Stimulated activated CD8-positive, alpha-beta memory T cell treated with anti-CD3 and anti-CD28 coated beads, Interleukin-4, amount 100 ng/mL, for 4 hours (primary cell): ENCODE measurements around the gene RAD51B.

ENCODE experiments used
- DNase-seq, 2 donors: peaks; one replicate each; pipeline ENCODE4 v3.0.0-alpha.2; 2020; ENCODE audit warnings: low read depth in 2 of 2, low spot score in 1 of 2

Gene RAD51B

GRCh38 chr14:68561531-68562007 lies 742.0 kb downstream of the RAD51B start:
- DNase-seq: no peak

GRCh38 chr14:68562911-68563250 lies 743.3 kb downstream of the RAD51B start:
- no peak for DNase-seq

GRCh38 chr14:68563251-68564131 lies 743.9 kb downstream of the RAD51B start:
- no peak for DNase-seq

GRCh38 chr14:68564191-68564825 lies 744.7 kb downstream of the RAD51B start:
- no peak for DNase-seq

GRCh38 chr14:68564826-68565759 lies 745.5 kb downstream of the RAD51B start:
- no peak for DNase-seq

GRCh38 chr14:68566075-68566474 lies 746.5 kb downstream of the RAD51B start:
- no peak for DNase-seq

- DNase-seq: no peak
Observed at GRCh38 chr14:68568907-68569897, 749.6 kb downstream of the RAD51B start.

- DNase-seq: no peak
Observed at GRCh38 chr14:68569970-68570409, 750.4 kb downstream of the RAD51B start.

- no peak for DNase-seq
Observed at GRCh38 chr14:68571114-68571591, 751.6 kb downstream of the RAD51B start.

- no peak for DNase-seq
Observed at GRCh38 chr14:68571928-68572525, 752.4 kb downstream of the RAD51B start.

GRCh38 chr14:68573126-68573525 lies 753.5 kb downstream of the RAD51B start:
- no peak for DNase-seq

GRCh38 chr14:68573722-68574121 lies 754.1 kb downstream of the RAD51B start:
- no peak for DNase-seq

GRCh38 chr14:68574461-68574860 lies 754.9 kb downstream of the RAD51B start:
- DNase-seq: no peak

GRCh38 chr14:68574906-68575305 lies 755.3 kb downstream of the RAD51B start:
- DNase-seq: no peak

- DNase-seq: no peak
Observed at GRCh38 chr14:68575426-68575825, 755.8 kb downstream of the RAD51B start.

- DNase-seq: no peak
Observed at GRCh38 chr14:68576031-68576430, 756.5 kb downstream of the RAD51B start.

GRCh38 chr14:68576496-68577244 lies 757.1 kb downstream of the RAD51B start:
- DNase-seq: no peak

- DNase-seq: no peak
Observed at GRCh38 chr14:68577802-68578541, 758.4 kb downstream of the RAD51B start.
